ENCODE data around the gene C6orf163.
"Not testable (repeated sequence)": the region's sequence is repeated elsewhere in the genome, so short reads cannot be mapped to it uniquely, and the experiment has no call there.

The C6orf163 gene

GRCh38 chr6:87344731-87345130 is at the start of gene C6orf163:
Gene C6orf163 (plus strand): TSS chr6:87344813. CDS start chr6:87345100, 287 bp downstream.
- DNase-seq, result no peak

- DNase-seq, result no peak
These were observed 47.5 kb upstream of the C6orf163 start for GRCh38 chr6:87297119-87297518.

GRCh38 chr6:87301277-87301676 is 43.3 kb upstream of the C6orf163 start:
- not testable (repeated sequence) for DNase-seq

GRCh38 chr6:87308970-87309369 is 35.6 kb upstream of the C6orf163 start:
- no peak for DNase-seq

GRCh38 chr6:87312860-87313259 is 31.8 kb upstream of the C6orf163 start:
- DNase-seq, result no peak

- DNase-seq, result no peak
These were observed 29.5 kb upstream of the C6orf163 start for GRCh38 chr6:87315071-87315470.

- no peak for DNase-seq
These were observed 25.2 kb upstream of the C6orf163 start for GRCh38 chr6:87319271-87319987.

GRCh38 chr6:87322304-87323212 is 22.1 kb upstream of the C6orf163 start, which contains the start of gene SMIM8:
Gene SMIM8 (plus strand): TSS chr6:87322588. CDS start chr6:87337032, 14,444 bp downstream.
- DNase-seq, result peak; percentile 57

GRCh38 chr6:87323880-87324279 is 20.7 kb upstream of the C6orf163 start:
- not testable (repeated sequence) for DNase-seq

GRCh38 chr6:87330961-87331360 is 13.7 kb upstream of the C6orf163 start:
- DNase-seq, result no peak

- no peak for DNase-seq
These were observed 11.6 kb upstream of the C6orf163 start for GRCh38 chr6:87333033-87333432.

GRCh38 chr6:87333591-87334181 is 10.9 kb upstream of the C6orf163 start:
- DNase-seq, result no peak

- no peak for DNase-seq
These were observed 9.9 kb upstream of the C6orf163 start for GRCh38 chr6:87334683-87335082.

GRCh38 chr6:87336367-87336766 is 8.2 kb upstream of the C6orf163 start:
- DNase-seq, result no peak

GRCh38 chr6:87340230-87340629 is 4.4 kb upstream of the C6orf163 start:
- DNase-seq, result no peak

GRCh38 chr6:87341158-87341557 is 3.5 kb upstream of the C6orf163 start:
- DNase-seq, result no peak

- DNase-seq, result no peak
These were observed 2.7 kb upstream of the C6orf163 start for GRCh38 chr6:87341899-87342298.

- no peak for DNase-seq
These were observed 1.8 kb upstream of the C6orf163 start for GRCh38 chr6:87342829-87343228.

- no peak for DNase-seq
These were observed 2.1 kb downstream of the C6orf163 start for GRCh38 chr6:87346700-87347099.

GRCh38 chr6:87349896-87350295 is 5.3 kb downstream of the C6orf163 start:
- no peak for DNase-seq

GRCh38 chr6:87350516-87350915 is 5.9 kb downstream of the C6orf163 start:
- no peak for DNase-seq

- no peak for DNase-seq
These were observed 7.0 kb downstream of the C6orf163 start for GRCh38 chr6:87351583-87351982.

GRCh38 chr6:87356181-87356580 is 11.6 kb downstream of the C6orf163 start:
- no peak for DNase-seq
